Right lung (tissue), 5 donors: ENCODE data around the gene RAD51B. TPM values are rescaled to one million over a fixed set of nuclear protein-coding genes. Genes with fewer than 3 reads are reported as not detected.

ENCODE experiments used
- DNase-seq, 2 donors: peaks; one replicate each; pipeline ENCODE4 v3.0.0-alpha.2; 2013
- polyA plus RNA-seq, 5 donors: library from polyadenylated mRNA; unstranded; fragments of 120-200 nt; gene quantifications; one replicate each; pipeline versions ENCODE4 v1.2.1 to v1.2.3, GENCODE V29; 2013; ENCODE audit warnings: inconsistent platforms in 1 of 5, low replicate concordance in 1 of 5; ENCODE audit not compliant: insufficient read length in 5 of 5, insufficient read depth in 1 of 5

RAD51B gene
- polyA plus RNA-seq, 5 donors = 8.1 to 15.5 (median 11.8) TPM

- no peak for DNase-seq
Measured at GRCh38 chr14:68506645-68507419, 687.3 kb downstream of the RAD51B start.

- DNase-seq = no peak
Measured at GRCh38 chr14:68507544-68508081, 688.0 kb downstream of the RAD51B start.

- DNase-seq = no peak
Measured at GRCh38 chr14:68508581-68508980, 689.0 kb downstream of the RAD51B start.

GRCh38 chr14:68509188-68509983, 689.8 kb downstream of the RAD51B start:
- no peak for DNase-seq

GRCh38 chr14:68510201-68511128, 690.9 kb downstream of the RAD51B start:
- DNase-seq = no peak

- no peak for DNase-seq
Measured at GRCh38 chr14:68511129-68512047, 691.8 kb downstream of the RAD51B start.

- no peak for DNase-seq
Measured at GRCh38 chr14:68512088-68512487, 692.5 kb downstream of the RAD51B start.

- DNase-seq = no peak
Measured at GRCh38 chr14:68513137-68513536, 693.6 kb downstream of the RAD51B start.

GRCh38 chr14:68513838-68514607, 694.4 kb downstream of the RAD51B start:
- no peak for DNase-seq

GRCh38 chr14:68514608-68515194, 695.1 kb downstream of the RAD51B start:
- no peak for DNase-seq

- DNase-seq = no peak
Measured at GRCh38 chr14:68516342-68516741, 696.8 kb downstream of the RAD51B start.

- no peak for DNase-seq
Measured at GRCh38 chr14:68518166-68518565, 698.6 kb downstream of the RAD51B start.

- DNase-seq = peak; percentile 84 to 87
Measured at GRCh38 chr14:68518761-68519670, 699.4 kb downstream of the RAD51B start.

GRCh38 chr14:68519671-68520187, 700.1 kb downstream of the RAD51B start:
- no peak for DNase-seq

- DNase-seq = no peak
Measured at GRCh38 chr14:68520637-68521556, 701.3 kb downstream of the RAD51B start.

- no peak for DNase-seq
Measured at GRCh38 chr14:68521557-68521901, 702.0 kb downstream of the RAD51B start.

- DNase-seq = no peak
Measured at GRCh38 chr14:68521961-68522509, 702.5 kb downstream of the RAD51B start.
